B cell (primary cell): ENCODE data around the gene MEIOB. TPM values are rescaled to one million over a fixed set of nuclear protein-coding genes. Genes with fewer than 3 reads are reported as not detected.

Experiments used
- ATAC-seq: fragments of 200-7000 bp; cut with Tn5 transposase; one replicate; pipeline ENCODE4 v1.10.0; 2021; ENCODE audit warnings: low read depth, mild to moderate bottlenecking, moderate number of reproducible peaks, moderate library complexity
- CTCF ChIA-PET: fragments of 350-600 bp; sonication (Branson Sonifier 250); formaldehyde crosslinking; loops from one replicate; lab custom pipeline; 2021; ENCODE audit warnings: antibody characterized with exemption, inconsistent platforms; lab: Charles Lee
- POLR2A ChIA-PET: fragments of 350-600 bp; sonication (Branson Sonifier 250); formaldehyde crosslinking; loops from one replicate; lab custom pipeline; 2021; ENCODE audit warnings: antibody characterized with exemption; lab: Charles Lee
- DNase-seq: peaks from one replicate; pipeline ENCODE4 v3.0.0; 2013
- H2AFZ ChIP-seq: 2 replicates; pipeline ENCODE4 v1.6.1; 2012; ENCODE audit warnings: mild to moderate bottlenecking, low read depth, low read length; ENCODE audit not compliant: insufficient read depth, poor library complexity, severe bottlenecking
- H3K27ac ChIP-seq, 2 donors: 1 replicate in 1 of 2; 2 replicates in 1 of 2; pipeline ENCODE4 v1.5.1; 2012 to 2013; ENCODE audit warnings: low read length in 2 of 2, mild to moderate bottlenecking in 2 of 2, moderate library complexity in 1 of 2
- H3K27me3 ChIP-seq, 4 experiments: fragments of 200-600 bp in 1 of 4; sonication (generic) in 1 of 4; replicated peaks in 1 of 4; 1 replicate in 2 of 4; 2 replicates in 2 of 4; pipeline versions ENCODE4 v1.6.1 to v1.7.0; 2013 to 2016; ENCODE audit warnings: low read length in 3 of 4, mild to moderate bottlenecking in 2 of 4, mixed read lengths in 1 of 4, moderate library complexity in 1 of 4; ENCODE audit not compliant: insufficient read depth in 4 of 4, control insufficient read depth in 3 of 4; ENCODE audit errors: control extremely low read depth in 1 of 4
- H3K36me3 ChIP-seq, 2 experiments: replicated peaks in 1 of 2; 1 replicate in 1 of 2; 2 replicates in 1 of 2; pipeline versions ENCODE4 v1.6.1 to v1.7.1; 2013; ENCODE audit warnings: low read length in 1 of 2; ENCODE audit not compliant: insufficient read depth in 2 of 2, control insufficient read depth in 1 of 2; ENCODE audit errors: control extremely low read depth in 1 of 2, extremely low read depth in 1 of 2
- H3K4me1 ChIP-seq, 2 donors: fragments of 200-600 bp in 1 of 2; sonication (generic) in 1 of 2; 1 replicate in 1 of 2; 2 replicates in 1 of 2; pipeline versions ENCODE4 v1.5.1 to v1.6.1; 2013 to 2017; ENCODE audit warnings: low read length in 2 of 2; ENCODE audit not compliant: control insufficient read depth in 2 of 2, insufficient read depth in 2 of 2
- H3K4me2 ChIP-seq: replicated peaks from 2 replicates; pipeline ENCODE3; 2012; ENCODE audit warnings: mild to moderate bottlenecking, low read depth, low read length; ENCODE audit not compliant: poor library complexity, severe bottlenecking
- H3K4me3 ChIP-seq, 5 experiments: fragments of 200-600 bp in 1 of 5; sonication (generic) in 1 of 5; 1 replicate in 3 of 5; 2 replicates in 2 of 5; pipeline versions ENCODE4 v1.5.1 to v1.7.0; 2011 to 2016; ENCODE audit warnings: low read length in 4 of 5, mild to moderate bottlenecking in 4 of 5, low read depth in 2 of 5, control low read depth in 1 of 5, moderate library complexity in 1 of 5; ENCODE audit not compliant: insufficient read depth in 1 of 5; ENCODE audit errors: control extremely low read depth in 1 of 5, extremely low read depth in 1 of 5
- H3K79me2 ChIP-seq: fragments of 200-600 bp; sonication (generic); one replicate; pipeline ENCODE4 v1.6.0; 2016; ENCODE audit warnings: low read length; ENCODE audit not compliant: control insufficient read depth, insufficient read depth
- H3K9ac ChIP-seq: fragments of 200-600 bp; sonication (generic); 2 replicates; pipeline ENCODE4 v1.6.1; 2017; ENCODE audit warnings: mild to moderate bottlenecking, low read length, moderate library complexity
- H3K9me3 ChIP-seq, 3 donors: one replicate each; pipeline versions ENCODE4 v1.6.1 to v1.7.1; 2013; ENCODE audit warnings: low read length in 2 of 3; ENCODE audit not compliant: control insufficient read depth in 2 of 3, insufficient read depth in 1 of 3; ENCODE audit errors: control extremely low read depth in 1 of 3
- H4K20me1 ChIP-seq: 2 replicates; pipeline ENCODE4 v1.6.0; 2012; ENCODE audit warnings: mild to moderate bottlenecking, low read length; ENCODE audit not compliant: insufficient read depth, control insufficient read depth, poor library complexity, severe bottlenecking
- H3K27ac Mint-ChIP-seq: one replicate; pipeline ENCODE4 v1.8.0; 2021; ENCODE audit warnings: mixed read lengths
- H3K27me3 Mint-ChIP-seq: one replicate; pipeline ENCODE4 v1.8.0; 2021; ENCODE audit warnings: mixed read lengths
- H3K4me1 Mint-ChIP-seq: one replicate; pipeline ENCODE4 v1.8.0; 2021; ENCODE audit warnings: mixed read lengths
- H3K4me3 Mint-ChIP-seq: one replicate; pipeline ENCODE4 v1.8.0; 2021; ENCODE audit warnings: mixed read lengths
- H3K9me3 Mint-ChIP-seq: one replicate; pipeline ENCODE4 v1.8.0; 2022; ENCODE audit warnings: mixed read lengths; ENCODE audit not compliant: insufficient read depth
- CTCF ChIP-seq: fragments of 200-600 bp; IDR thresholded peaks from one replicate; pipeline ENCODE4 v1.8.0; 2022; ENCODE audit warnings: antibody characterized with exemption, mild to moderate bottlenecking
- EZH2 ChIP-seq: IDR thresholded peaks from 2 replicates; pipeline ENCODE4 v1.6.1; 2012; ENCODE audit warnings: borderline replicate concordance, low read depth, mild to moderate bottlenecking, moderate library complexity, low read length; ENCODE audit not compliant: insufficient read depth, poor library complexity, severe bottlenecking
- WGBS: methylation state at CpG from one replicate; pipeline ENCODE4 v1.1.5; 2013; ENCODE audit warnings: missing lambda C conversion rate; ENCODE audit not compliant: insufficient coverage; 5-methylcytosine and 5-hydroxymethylcytosine counted together
- intact Hi-C: fragments of 100-400 bp; cut with micrococcal nuclease; formaldehyde crosslinking; loops from one replicate; pipeline ENCODE4 v1.10.0; 2022
- polyA plus RNA-seq: library from polyadenylated mRNA; depleted of rRNA; stranded (reverse); fragments of >200 nt; gene quantifications from 2 replicates; pipeline ENCODE4 v1.2.3, GENCODE V29; 2012
- total RNA-seq, 2 donors: library from RNA; stranded (reverse); fragments of 120-200 nt in 1 of 2; gene quantifications; 1 replicate in 1 of 2; 2 replicates in 1 of 2; pipeline versions ENCODE4 v1.2.3 to v1.2.4, GENCODE V29; 2013 to 2022

Gene MEIOB
- total and polyA plus RNA-seq, 2 donors (not counting 1 experiment from before 2014, with no cell fraction given) = not detected

- ATAC-seq = no peak
- no peak overlapping the region for H3K4me3 ChIP-seq
- Mint-ChIP-seq H3K4me1 (no peaks in the 10 kb centered on the region), H3K9me3 (no peaks in the 10 kb centered on the region), H3K27me3 (no peaks in the 10 kb centered on the region), H3K4me3 (no peak overlapping the region), H3K27ac (no peak overlapping the region)
- no peaks in the 10 kb centered on the region for H4K20me1 ChIP-seq
- H3K27me3 ChIP-seq = no peaks in the 10 kb centered on the region
- no peaks in the 10 kb centered on the region for H3K36me3 ChIP-seq
- POLR2A ChIA-PET = no interaction called here
- H3K27ac ChIP-seq = no peak overlapping the region
- no peak overlapping the region for H3K9ac ChIP-seq
- no peaks in the 10 kb centered on the region for H3K4me1 ChIP-seq
- no peak overlapping the region for H2AFZ ChIP-seq
- no peaks in the 10 kb centered on the region for H3K9me3 ChIP-seq
- CTCF ChIA-PET = no interaction called here
- no peak for DNase-seq
- WGBS = 82% methylated on average over 9 of the region's 9 CpGs
- intact Hi-C loops = no loop called here
- no peak for TF ChIP-seq EZH2
- TF ChIP-seq CTCF = no peak
- H3K79me2 ChIP-seq = no peaks in the 10 kb centered on the region
- H3K4me2 ChIP-seq = no peak overlapping the region
Measured at GRCh38 chr16:1839554-1839953, 32.4 kb downstream of the MEIOB start.

- TF ChIP-seq CTCF = no peak
- no peak for TF ChIP-seq EZH2
- H3K4me1 Mint-ChIP-seq = peaks cover 9% of the 10 kb centered on the region
- DNase-seq = no peak
Measured at GRCh38 chr16:1834096-1834495, 37.9 kb downstream of the MEIOB start.

More at GRCh38 chr16:1834096-1834495, 37.9 kb downstream of the MEIOB start:
- Histone ChIP-seq H4K20me1 (no peaks in the 10 kb centered on the region), H3K4me2 (no peak overlapping the region), H3K4me3 (no peak overlapping the region), H3K9me3 (no peaks in the 10 kb centered on the region), H3K36me3 (peaks cover 0 to 4% of the 10 kb centered on the region in 2 experiments), H2AFZ (no peak overlapping the region), H3K9ac (no peak overlapping the region), H3K27ac (no peak overlapping the region), H3K27me3 (no peaks in the 10 kb centered on the region), H3K79me2 (peaks cover 3% of the 10 kb centered on the region), H3K4me1 (peaks cover 0 to 2% of the 10 kb centered on the region in 2 donors)
- H3K27ac Mint-ChIP-seq = no peak overlapping the region
- ChIA-PET POLR2A (interaction anchor here (0.7 kb wide), 1 partner anchor 156 kb away, joined by 3 read pairs; the partner anchor contains the start of gene JPT2), CTCF (no interaction called here)
- H3K4me3 Mint-ChIP-seq = no peak overlapping the region
- H3K27me3 Mint-ChIP-seq = no peaks in the 10 kb centered on the region
- no peaks in the 10 kb centered on the region for H3K9me3 Mint-ChIP-seq
- intact Hi-C loops = no loop called here
- WGBS = no CpG with 5 or more reads among the region's 5 CpGs
- no peak for ATAC-seq
